K562 (cell line): ENCODE data around the gene PODXL2. TPM values are rescaled to one million over a fixed set of nuclear protein-coding genes. Genes with fewer than 3 reads are reported as not detected.

Source experiments
- ARID1B ChIP-seq: fragments of 450-650 bp; IDR thresholded peaks from 2 replicates; pipeline ENCODE4 v1.6.1; 2016; ENCODE audit warnings: antibody characterized with exemption, mild to moderate bottlenecking, inconsistent platforms
- BMI1 ChIP-seq: fragments of 150-350 bp; IDR thresholded peaks from 2 replicates; pipeline ENCODE4 v1.6.1; 2014; ENCODE audit warnings: low read length
- CBX1 ChIP-seq: sonication (generic); IDR thresholded peaks from 2 replicates; pipeline ENCODE4 v1.6.1; 2016; ENCODE audit warnings: antibody characterized with exemption, low read depth, mild to moderate bottlenecking
- CHD2 ChIP-seq: IDR thresholded peaks from 2 replicates; pipeline ENCODE4 v1.6.1; 2011; ENCODE audit warnings: low read depth, low read length
- CXXC5 ChIP-seq: fragments of 250-450 bp; sonication (Bioruptor Pico); IDR thresholded peaks from 2 replicates; pipeline ENCODE4 v1.8.0; 2022; ENCODE audit warnings: inconsistent platforms, mild to moderate bottlenecking, moderate library complexity
- E2F3 ChIP-seq: fragments of 250-450 bp; sonication (Bioruptor Pico); IDR thresholded peaks from 2 replicates; pipeline ENCODE4 v1.4.0; 2020; ENCODE audit warnings: mild to moderate bottlenecking
- EGR1 ChIP-seq: fragments of 450-650 bp; conservative IDR thresholded peaks from 2 replicates; pipeline ENCODE4 v1.6.1; 2017; ENCODE audit warnings: mild to moderate bottlenecking
- ELF2 ChIP-seq: fragments of 250-450 bp; sonication (Bioruptor Pico); IDR thresholded peaks from 2 replicates; pipeline ENCODE4 v1.5.0; 2021; ENCODE audit warnings: mild to moderate bottlenecking
- ERF ChIP-seq: fragments of 450-650 bp; formaldehyde crosslinking; IDR thresholded peaks from 2 replicates; pipeline ENCODE4 v1.4.0; 2020; ENCODE audit warnings: mild to moderate bottlenecking, mixed read lengths
- GTF2F1 ChIP-seq: IDR thresholded peaks from 2 replicates; pipeline ENCODE4 v1.6.1; 2011; ENCODE audit warnings: low read depth, low read length, improper control_type of control experiment
- JUND ChIP-seq, 2 experiments: IDR thresholded peaks; 2 replicates in 1 of 2; 3 replicates in 1 of 2; pipeline ENCODE4 v1.6.1; 2011; ENCODE audit warnings: borderline replicate concordance in 2 of 2, low read depth in 2 of 2, low read length in 2 of 2, improper control_type of control experiment in 1 of 2, missing biosample characterization in 1 of 2, missing genetic modification characterization in 1 of 2, missing genetic modification reagents in 1 of 2
- NCOA2 ChIP-seq, 2 experiments: fragments of 450-650 bp; IDR thresholded peaks; 2 replicates each; pipeline ENCODE4 v1.6.1; 2018; ENCODE audit warnings: mild to moderate bottlenecking in 2 of 2, moderate library complexity in 1 of 2; ENCODE audit not compliant: partially characterized antibody in 2 of 2
- POLR2G ChIP-seq: fragments of 200-400 bp; formaldehyde crosslinking; IDR thresholded peaks from 2 replicates; pipeline ENCODE4 v1.6.1; 2017; ENCODE audit warnings: low read depth, mild to moderate bottlenecking, antibody characterized with exemption, low read length, moderate library complexity
- PRPF4 ChIP-seq: fragments of 200-400 bp; formaldehyde crosslinking; IDR thresholded peaks from one replicate; pipeline ENCODE4 v1.6.1; 2017; ENCODE audit warnings: low read length, low read depth, mild to moderate bottlenecking; ENCODE audit not compliant: insufficient read depth, poor library complexity, severe bottlenecking
- SUPT5H ChIP-seq: fragments of 450-650 bp; IDR thresholded peaks from 2 replicates; pipeline ENCODE4 v1.6.1; 2016
- TBL1XR1 ChIP-seq, 2 experiments: IDR thresholded peaks; 2 replicates each; pipeline ENCODE4 v1.6.1; 2012; ENCODE audit warnings: improper control_type of control experiment in 2 of 2, low read length in 2 of 2, mild to moderate bottlenecking in 1 of 2
- TSC22D4 ChIP-seq: fragments of 450-650 bp; IDR thresholded peaks from 2 replicates; pipeline ENCODE4 v1.6.1; 2016; ENCODE audit warnings: missing genetic modification characterization, missing biosample characterization, control low read depth
- YY1 ChIP-seq, 3 experiments: IDR thresholded peaks; 2 replicates each; pipeline ENCODE4 v1.6.1; 2011; ENCODE audit warnings: low read length in 2 of 3, mild to moderate bottlenecking in 2 of 3, moderate library complexity in 2 of 3, borderline replicate concordance in 1 of 3, control low read depth in 1 of 3, low read depth in 1 of 3; ENCODE audit not compliant: insufficient read depth in 3 of 3, insufficient replicate concordance in 2 of 3, control insufficient read depth in 1 of 3, insufficient read length in 1 of 3; ENCODE audit errors: extremely low read depth in 1 of 3
- ZEB2 ChIP-seq: fragments of 450-650 bp; IDR thresholded peaks from 2 replicates; pipeline ENCODE4 v1.6.1; 2016
- ZFP36 ChIP-seq: fragments of 150-350 bp; IDR thresholded peaks from 2 replicates; pipeline ENCODE4 v1.6.1; 2018; ENCODE audit warnings: low read length, low read depth; ENCODE audit not compliant: partially characterized antibody
- ZKSCAN1 ChIP-seq: fragments of 150-350 bp; IDR thresholded peaks from 2 replicates; pipeline ENCODE4 v1.6.1; 2016; ENCODE audit warnings: low read depth, low read length
- ZNF274 ChIP-seq: IDR thresholded peaks from 2 replicates; pipeline ENCODE4 v1.6.1; 2011; ENCODE audit warnings: low read depth, mild to moderate bottlenecking, low read length, moderate library complexity, borderline replicate concordance
- ZNF436 ChIP-seq: fragments of 250-450, 450-650 bp; sonication (Bioruptor Pico); formaldehyde crosslinking; IDR thresholded peaks from 2 replicates; pipeline ENCODE4 v1.7.0; 2020; ENCODE audit warnings: mild to moderate bottlenecking
- ZNF76 ChIP-seq: fragments of 250-450 bp; sonication (Bioruptor Pico); IDR thresholded peaks from 2 replicates; pipeline ENCODE4 v1.4.0; 2020; ENCODE audit warnings: mild to moderate bottlenecking, moderate library complexity, borderline replicate concordance
- ZNF766 ChIP-seq: fragments of 200-800 bp; sonication (Bioruptor generic); conservative IDR thresholded peaks from 2 replicates; pipeline ENCODE4 v1.6.1; 2016; ENCODE audit warnings: missing genetic modification characterization, missing compliant biosample characterization
- polyA plus RNA-seq, 8 experiments: library from polyadenylated mRNA; depleted of rRNA in 4 of 8; stranded (reverse) in 5 of 8; unstranded in 3 of 8; fragments of >200 nt; fragmentation: Nextera tagmentation in 2 of 8; fragmentation: Illumina TruSeq in 1 of 8; extraction: Ambion mirVana in 2 of 8; extraction: Trizol in 1 of 8; gene quantifications; 2 replicates each; pipeline versions ENCODE4 v1.2.1 to v1.2.3, GENCODE V29; 2011 to 2014; ENCODE audit warnings: inconsistent platforms in 1 of 8, missing spikeins in 1 of 8
- total RNA-seq, 7 experiments: library from RNA; depleted of rRNA in 6 of 7; stranded (reverse); fragments of >200 nt in 6 of 7; fragmentation: Illumina TruSeq in 2 of 7; extraction: Trizol in 2 of 7; gene quantifications; 2 replicates each; pipeline versions ENCODE4 v1.2.1 to v1.2.3, GENCODE V29; 2011 to 2021; ENCODE audit warnings: low replicate concordance in 1 of 7
- TF ChIP-seq, protein P1 (sequence below), 3 experiments: fragments of 200-800 bp in 1 of 3; sonication (Bioruptor generic) in 1 of 3; sonication (generic) in 1 of 3; formaldehyde crosslinking in 1 of 3; IDR thresholded peaks; 2 replicates each; pipeline versions ENCODE4 v1.6.1 to v1.8.0; 2016 to 2022; ENCODE audit warnings: mild to moderate bottlenecking in 2 of 3, missing compliant biosample characterization in 2 of 3, missing genetic modification characterization in 2 of 3, missing genetic modification reagents in 1 of 3
- TF ChIP-seq, protein P2 (sequence below): IDR thresholded peaks from 3 replicates; pipeline ENCODE4 v1.6.1; 2011; ENCODE audit warnings: borderline replicate concordance, mild to moderate bottlenecking; ENCODE audit not compliant: insufficient read length, insufficient read depth

Gene PODXL2
- total and polyA plus RNA-seq, 9 of the 15 experiments (the other 6 are each of a cell fraction or from before 2014, with no cell fraction given), result 0.03 to 52.5 (median 21.9) TPM

DNA sequence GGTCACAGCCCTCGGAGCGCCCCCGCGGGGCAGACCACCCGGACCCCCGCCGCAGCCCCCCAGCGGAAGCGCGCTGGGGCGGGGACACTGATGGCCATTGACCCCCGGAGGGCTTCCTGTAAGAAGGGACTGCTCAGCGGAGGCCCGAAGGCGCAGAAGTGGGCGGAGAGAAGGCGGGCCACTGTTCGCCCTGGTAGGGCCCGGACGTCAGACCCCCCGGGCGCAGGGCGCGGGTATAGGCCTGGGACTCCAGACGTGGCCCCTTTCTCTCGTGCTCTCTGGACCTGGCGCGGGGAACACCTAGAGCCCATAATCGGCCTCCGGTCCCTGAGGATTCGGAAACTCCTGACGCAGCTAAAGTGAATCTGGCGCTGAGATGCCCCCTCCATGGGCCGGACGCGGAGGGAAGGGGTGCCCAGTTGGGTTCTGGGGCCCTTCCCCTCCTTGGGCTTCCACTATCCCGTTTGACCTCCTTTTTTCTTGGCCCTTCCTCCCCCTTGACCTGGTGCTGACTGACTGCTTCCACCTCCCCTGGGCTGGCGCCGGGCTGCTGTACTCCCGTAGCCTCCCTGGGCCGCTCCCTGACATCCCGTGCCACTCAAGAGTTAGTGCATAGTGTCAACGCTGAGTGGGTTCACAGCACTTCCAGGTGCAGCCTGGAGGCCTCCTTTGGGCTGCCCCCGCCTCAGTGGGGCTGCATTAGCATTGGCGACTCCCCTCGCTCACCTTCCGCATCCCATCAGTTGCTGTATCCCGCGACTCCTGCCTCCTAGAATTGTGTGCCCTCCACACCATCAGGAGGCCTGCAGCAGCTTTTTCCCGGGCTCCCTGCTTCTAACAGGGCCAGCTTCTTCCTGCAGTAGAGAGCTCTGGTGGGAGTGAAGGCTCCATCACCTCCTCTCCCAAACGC lies 44.5 kb downstream of the PODXL2 start (continued):
- TF ChIP-seq ZFP36 (peak; percentile 92), ZNF436 (peak; percentile 65), BMI1 (no peak), CBX1 (no peak), ZNF766 (CRISPR knock-in tag) (no peak), ERF (0 out of 2 replicates have a peak, but pooled peaks have one; percentile 71), ARID1B (no peak), YY1 (IDR thresholded peaks at IDR 0.05; ENCODE audit: borderline replicate concordance in 1 of 3, control insufficient read depth in 1 of 3, extremely low read depth in 1 of 3, insufficient read depth in 3 of 3, insufficient read length in 1 of 3, insufficient replicate concordance in 2 of 3, low read depth in 1 of 3, low read length in 2 of 3) (no peak), ELF2 (CRISPR knock-in tag) (no peak), EGR1 (peak; percentile 24; the same call in 1 of the 2 replicates), PRPF4 (no peak), SUPT5H (no peak), ZNF274 (no peak), E2F3 (CRISPR knock-in tag) (no peak), GTF2F1 (no peak), TBL1XR1 (IDR thresholded peaks at IDR 0.05; ENCODE audit: low read length in 2 of 2) (no peak), POLR2G (peak; percentile 54), CHD2 (no peak), JUND (IDR thresholded peaks at IDR 0.05; ENCODE audit: borderline replicate concordance, low read depth, low read length) (no peak), JUND (tag; IDR thresholded peaks at IDR 0.05; ENCODE audit: borderline replicate concordance, low read depth, low read length) (no peak), TSC22D4 (tag) (no peak), NCOA2 (IDR thresholded peaks at IDR 0.05; ENCODE audit: partially characterized antibody in 2 of 2) (no peak), CXXC5 (no peak), ZNF76 (CRISPR knock-in tag) (no peak), ZEB2 (no peak), ZKSCAN1 (no peak)
- TF ChIP-seq, protein P1, sequence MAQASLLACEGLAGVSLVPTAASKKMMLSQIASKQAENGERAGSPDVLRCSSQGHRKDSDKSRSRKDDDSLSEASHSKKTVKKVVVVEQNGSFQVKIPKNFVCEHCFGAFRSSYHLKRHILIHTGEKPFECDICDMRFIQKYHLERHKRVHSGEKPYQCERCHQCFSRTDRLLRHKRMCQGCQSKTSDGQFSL (CRISPR knock-in tag; IDR thresholded peaks at IDR 0.05), result no peak
- TF ChIP-seq, protein P1 (tag; IDR thresholded peaks at IDR 0.05), result no peak
- TF ChIP-seq, protein P2, sequence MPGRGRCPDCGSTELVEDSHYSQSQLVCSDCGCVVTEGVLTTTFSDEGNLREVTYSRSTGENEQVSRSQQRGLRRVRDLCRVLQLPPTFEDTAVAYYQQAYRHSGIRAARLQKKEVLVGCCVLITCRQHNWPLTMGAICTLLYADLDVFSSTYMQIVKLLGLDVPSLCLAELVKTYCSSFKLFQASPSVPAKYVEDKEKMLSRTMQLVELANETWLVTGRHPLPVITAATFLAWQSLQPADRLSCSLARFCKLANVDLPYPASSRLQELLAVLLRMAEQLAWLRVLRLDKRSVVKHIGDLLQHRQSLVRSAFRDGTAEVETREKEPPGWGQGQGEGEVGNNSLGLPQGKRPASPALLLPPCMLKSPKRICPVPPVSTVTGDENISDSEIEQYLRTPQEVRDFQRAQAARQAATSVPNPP, result no peak
- TF ChIP-seq, all 486 proteins: peak for 10
